ENCODE measurements around the gene KCNIP3. TPM values are rescaled to one million over a fixed set of nuclear protein-coding genes. Genes with fewer than 3 reads are reported as not detected.
"Not testable (repeated sequence)": the region's sequence is repeated elsewhere in the genome, so short reads cannot be mapped to it uniquely, and the experiment has no call there.

Gene KCNIP3
- 4.9 and 12.5 TPM in 2 replicates for total RNA-seq
- 2.7 TPM for polyA plus RNA-seq (2012)

GRCh38 chr2:95296880-95297487 lies at the start of gene KCNIP3:
TSS of gene KCNIP3 (plus strand) at chr2:95297347. CDS start at chr2:95297439, 92 bp downstream.
- no peak for DNase-seq (ENCODE audit: low read depth)

GRCh38 chr2:95258271-95258670 lies 38.9 kb upstream of the KCNIP3 start:
- no peak for DNase-seq (ENCODE audit: low read depth)

GRCh38 chr2:95260028-95261023 lies 36.8 kb upstream of the KCNIP3 start:
- no peak for DNase-seq (ENCODE audit: low read depth)

GRCh38 chr2:95261602-95262001 lies 35.5 kb upstream of the KCNIP3 start:
- no peak for DNase-seq (ENCODE audit: low read depth)

- no peak for DNase-seq (ENCODE audit: low read depth)
These were observed 34.1 kb upstream of the KCNIP3 start for GRCh38 chr2:95262896-95263542.

GRCh38 chr2:95264624-95265023 lies 32.5 kb upstream of the KCNIP3 start:
- peak; percentile 25 for DNase-seq (ENCODE audit: low read depth)

- no peak for DNase-seq (ENCODE audit: low read depth)
These were observed 32.0 kb upstream of the KCNIP3 start for GRCh38 chr2:95265182-95265581.

GRCh38 chr2:95266781-95267430 lies 30.2 kb upstream of the KCNIP3 start:
- no peak for DNase-seq (ENCODE audit: low read depth)

- DNase-seq (ENCODE audit: low read depth) = peak; percentile 97
These were observed 29.5 kb upstream of the KCNIP3 start for GRCh38 chr2:95267458-95268210.

- no peak for DNase-seq (ENCODE audit: low read depth)
These were observed 28.7 kb upstream of the KCNIP3 start for GRCh38 chr2:95268211-95269035.

GRCh38 chr2:95269036-95269680 lies 28.0 kb upstream of the KCNIP3 start:
- no peak for DNase-seq (ENCODE audit: low read depth)

- not testable (repeated sequence) for DNase-seq (ENCODE audit: low read depth)
These were observed 27.4 kb upstream of the KCNIP3 start for GRCh38 chr2:95269745-95270144.

GRCh38 chr2:95270541-95271081 lies 26.5 kb upstream of the KCNIP3 start:
- DNase-seq (ENCODE audit: low read depth) = no peak

GRCh38 chr2:95271381-95271971 lies 25.7 kb upstream of the KCNIP3 start:
- DNase-seq (ENCODE audit: low read depth) = no peak

GRCh38 chr2:95272299-95272751 lies 24.8 kb upstream of the KCNIP3 start:
- DNase-seq (ENCODE audit: low read depth) = no peak

- no peak for DNase-seq (ENCODE audit: low read depth)
These were observed 24.4 kb upstream of the KCNIP3 start for GRCh38 chr2:95272781-95273180.

- no peak for DNase-seq (ENCODE audit: low read depth)
These were observed 23.4 kb upstream of the KCNIP3 start for GRCh38 chr2:95273566-95274290.
